Smooth muscle cell of the brain vasculature (primary cell): ENCODE results near the gene TULP4.
"Not testable (repeated sequence)": the region's sequence is repeated elsewhere in the genome, so short reads cannot be mapped to it uniquely, and the experiment has no call there.

Experiments used
- DNase-seq: peaks from one replicate; pipeline ENCODE4 v3.0.0-alpha.2; 2012; ENCODE audit warnings: low read depth, low spot score

The TULP4 gene

DNA sequence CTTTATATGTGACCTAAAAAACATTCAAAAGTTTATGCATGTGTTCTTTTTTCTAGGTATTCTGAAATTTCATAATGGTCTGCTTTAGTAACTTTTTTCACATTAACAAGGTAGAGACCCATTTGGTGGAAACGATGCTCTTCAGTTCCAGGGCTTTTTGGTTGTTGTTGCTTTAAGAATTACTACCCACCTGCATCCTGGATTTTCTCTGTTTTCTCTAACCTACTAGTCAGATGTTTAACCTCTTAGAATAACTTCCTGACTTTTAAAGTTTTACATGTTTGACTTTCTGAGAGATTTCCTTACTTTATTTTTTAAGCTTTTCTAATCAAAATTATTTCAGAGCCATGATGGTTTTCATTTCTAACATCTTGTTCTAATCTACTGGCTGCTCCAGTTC, 14.9 kb downstream of the TULP4 start:
- DNase-seq: no peak

DNA sequence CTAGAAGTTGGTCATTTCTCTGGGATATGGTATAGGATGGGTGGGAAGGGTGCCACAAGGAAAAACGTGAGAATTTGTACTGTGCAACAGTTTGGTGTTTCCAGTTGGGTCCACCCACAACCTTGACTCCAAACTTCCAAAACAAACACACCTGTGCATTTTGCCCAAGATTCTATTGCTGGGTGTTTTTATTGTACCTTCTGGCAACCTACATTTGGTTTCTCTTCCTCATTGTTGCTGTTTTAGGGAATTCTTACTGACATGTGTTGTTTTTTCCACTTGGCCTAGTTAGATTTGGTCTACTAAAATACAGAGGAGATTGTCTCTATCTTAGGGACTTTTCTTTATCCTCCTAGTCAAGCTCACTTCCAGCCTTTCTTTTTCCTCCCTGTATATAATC, 16.7 kb downstream of the TULP4 start:
- DNase-seq: no peak

DNA sequence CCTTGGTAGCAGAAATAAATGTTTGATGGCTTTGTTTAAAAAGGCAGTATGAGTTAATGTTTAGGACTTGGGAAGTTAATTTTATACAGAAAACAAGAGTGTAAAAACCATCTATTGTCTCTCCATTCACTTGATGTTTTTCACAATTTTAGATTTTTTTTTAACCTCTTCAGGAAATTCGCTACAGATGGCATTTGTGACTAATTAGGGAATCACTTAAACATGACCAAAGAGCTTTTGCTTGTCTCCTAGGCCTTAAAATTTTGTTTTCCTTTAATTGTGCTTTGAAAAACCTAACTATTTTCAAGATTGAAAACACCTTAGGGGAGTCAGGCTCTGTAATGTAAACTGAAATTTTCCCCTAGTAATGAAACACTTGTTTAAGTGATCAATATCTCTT, 17.3 kb downstream of the TULP4 start:
- no peak for DNase-seq

DNA sequence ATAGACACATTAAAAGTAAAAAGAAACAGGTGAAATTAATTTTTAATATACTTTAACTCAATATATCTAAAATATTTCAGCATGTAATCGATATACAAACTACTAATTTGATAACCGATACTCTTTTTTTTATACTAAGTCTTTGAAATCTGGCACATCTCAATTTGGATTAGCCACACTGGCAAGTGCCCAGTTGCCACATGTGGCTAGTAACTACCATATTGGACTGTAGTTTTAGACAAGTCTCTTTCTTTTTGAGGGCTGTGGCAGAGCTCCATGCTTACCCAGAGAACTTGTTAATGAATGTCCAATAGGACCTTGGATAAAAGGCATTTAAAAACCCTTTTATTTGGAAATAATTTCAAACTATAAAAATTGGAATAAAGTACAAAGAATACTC, 17.8 kb downstream of the TULP4 start:
- DNase-seq: no peak

DNA sequence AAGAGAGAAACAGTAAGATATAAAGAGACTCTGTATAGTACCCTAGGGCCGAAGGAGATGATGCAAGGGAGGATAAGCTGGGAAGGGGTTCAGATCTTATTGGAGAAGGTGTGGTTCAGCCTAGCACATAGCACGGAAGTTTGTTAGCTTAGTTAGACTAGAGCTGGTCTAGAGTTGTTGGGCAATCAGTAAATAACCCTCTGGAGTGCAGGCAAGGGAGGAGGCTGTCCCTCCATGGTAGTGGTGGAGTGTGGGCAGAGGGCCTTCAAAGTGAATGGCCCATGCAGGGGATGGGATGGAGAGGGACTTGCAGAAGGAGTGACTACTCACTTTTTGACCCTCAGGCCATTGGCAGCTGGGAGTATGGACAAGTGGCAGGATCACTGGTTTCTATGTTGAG, 20.0 kb downstream of the TULP4 start:
- no peak for DNase-seq

DNA sequence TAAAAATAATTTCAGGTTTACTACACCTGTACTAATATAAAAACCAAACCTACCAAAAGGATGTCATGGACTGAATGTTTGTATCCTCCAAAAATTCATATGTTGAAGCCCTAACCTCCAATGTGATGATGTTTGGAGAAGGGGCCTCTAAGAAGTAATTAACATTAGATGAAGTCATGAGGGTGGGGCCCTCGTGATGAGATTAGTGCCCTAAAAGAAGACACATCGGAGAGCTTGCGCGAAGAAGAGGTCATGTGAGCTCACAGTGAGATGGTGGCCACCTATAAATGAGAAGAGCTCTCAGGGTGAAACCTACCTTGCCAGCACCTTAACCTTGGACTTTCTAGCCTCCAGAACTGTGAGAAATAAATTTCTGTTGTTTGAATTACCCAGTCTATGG, 20.8 kb downstream of the TULP4 start:
- DNase-seq: no peak

DNA sequence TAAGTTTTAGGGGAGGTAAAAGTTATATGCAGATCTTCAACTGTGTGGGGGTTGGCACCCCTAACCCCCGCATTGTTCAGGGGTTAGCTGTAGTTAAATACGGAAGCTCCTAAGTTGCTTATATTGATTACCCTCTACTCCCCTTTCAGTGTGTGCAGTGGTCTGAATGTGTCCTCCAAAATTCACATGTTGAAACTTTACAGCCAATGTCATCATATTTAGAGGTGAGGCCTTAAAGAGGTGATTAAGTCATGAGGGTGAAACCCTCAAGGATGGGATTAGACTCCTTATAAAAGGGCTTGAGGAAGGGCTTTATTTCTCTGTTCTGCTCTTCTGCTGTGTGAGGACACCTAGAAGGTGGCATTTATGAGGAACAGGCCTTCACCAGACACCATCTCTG, 22.3 kb downstream of the TULP4 start:
- no peak for DNase-seq

DNA sequence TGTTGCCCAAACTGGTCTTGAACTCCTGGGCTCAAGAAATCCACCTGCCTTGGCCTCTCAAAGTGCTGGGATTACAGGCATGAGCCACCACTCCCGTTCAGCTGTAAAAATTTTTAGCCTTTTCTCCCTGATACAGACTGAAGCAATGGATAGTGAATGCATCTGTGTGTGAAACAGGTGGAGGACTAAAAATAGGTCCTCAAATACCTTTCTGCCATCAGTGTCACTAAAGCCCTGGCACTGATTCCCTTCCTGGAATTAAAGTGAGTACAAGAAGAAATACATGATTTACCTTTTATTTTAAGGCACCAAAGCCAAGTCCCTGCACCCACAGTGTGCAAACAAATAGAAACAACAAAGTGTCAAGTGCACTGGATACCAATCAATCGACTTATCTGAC, 25.1 kb downstream of the TULP4 start:
- no peak for DNase-seq

DNA sequence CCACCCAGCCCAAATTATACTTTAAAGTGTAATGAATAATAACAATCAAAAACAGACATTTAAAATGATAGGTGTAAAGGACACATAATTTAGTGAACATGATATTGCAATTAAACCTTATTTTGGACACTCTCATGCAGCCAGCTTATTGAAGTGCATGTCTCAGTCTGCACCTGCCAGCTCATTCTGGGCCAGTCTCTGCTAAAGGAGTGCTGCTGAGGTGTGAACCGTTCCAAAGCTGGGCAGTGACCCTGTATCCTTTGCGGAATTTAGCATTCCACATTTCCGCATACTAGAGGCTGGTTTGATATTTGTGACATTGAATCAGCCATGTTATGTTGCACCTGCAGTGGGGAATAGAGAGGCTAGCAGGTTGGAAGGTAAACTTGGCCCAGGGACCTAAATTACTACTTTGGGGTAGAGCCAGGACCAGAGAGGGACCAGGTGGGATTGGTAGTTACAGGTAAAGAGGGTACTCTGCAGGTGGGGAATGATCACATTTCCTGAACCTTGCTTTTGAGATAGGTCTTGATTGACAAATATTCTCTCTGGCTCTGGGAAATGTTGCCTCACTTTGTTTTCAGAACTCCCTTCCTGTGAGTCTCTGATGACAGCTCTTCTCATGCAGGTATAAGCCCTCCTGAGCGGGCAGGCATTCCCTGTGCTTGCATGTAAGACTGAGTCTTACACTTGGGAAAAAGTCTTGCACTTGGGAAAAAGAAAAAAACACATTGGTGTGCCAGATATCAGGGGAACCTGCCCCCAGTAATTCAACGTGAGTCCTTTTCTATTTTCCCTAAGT, 26.2 kb downstream of the TULP4 start:
- no peak for DNase-seq

DNA sequence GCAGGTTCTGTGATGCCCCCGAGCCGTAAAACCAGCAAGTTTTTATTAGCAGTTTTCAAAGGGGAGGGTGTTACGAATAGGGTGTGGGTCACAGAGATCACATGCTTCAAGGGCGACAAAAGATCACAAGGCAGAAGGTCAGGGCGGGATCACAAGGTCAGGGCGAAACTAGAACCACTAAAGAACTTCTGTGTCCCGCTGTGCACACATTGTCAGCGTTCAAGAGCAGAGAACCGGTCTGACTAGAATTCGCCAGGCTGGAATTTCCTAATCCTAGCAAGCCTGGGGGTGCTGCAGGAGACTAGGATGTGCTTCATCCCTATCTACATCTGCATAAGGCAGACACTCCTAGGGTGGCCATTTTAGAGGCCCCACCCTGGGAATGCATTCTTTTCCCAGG, 26.9 kb downstream of the TULP4 start:
- DNase-seq: not testable (repeated sequence)

DNA sequence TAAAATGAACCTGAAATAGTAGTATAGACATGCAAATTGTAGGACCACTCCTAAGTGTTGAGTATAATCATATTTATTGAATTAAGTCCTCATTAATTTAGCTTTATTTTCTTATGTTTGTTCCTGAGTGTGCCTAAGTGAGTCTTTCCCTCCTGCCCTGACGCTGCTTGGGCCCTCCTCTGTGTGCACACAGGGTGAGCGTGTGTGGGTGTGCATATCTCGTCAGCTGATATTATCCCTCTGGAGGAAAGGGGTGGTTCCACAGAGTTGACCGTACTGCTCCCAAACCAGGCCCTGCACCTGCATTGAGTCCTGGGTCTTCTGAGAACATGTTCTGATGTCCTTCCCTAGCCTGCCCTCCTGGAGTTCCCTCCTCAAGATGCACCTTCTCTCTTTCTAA, 28.0 kb downstream of the TULP4 start:
- no peak for DNase-seq

DNA sequence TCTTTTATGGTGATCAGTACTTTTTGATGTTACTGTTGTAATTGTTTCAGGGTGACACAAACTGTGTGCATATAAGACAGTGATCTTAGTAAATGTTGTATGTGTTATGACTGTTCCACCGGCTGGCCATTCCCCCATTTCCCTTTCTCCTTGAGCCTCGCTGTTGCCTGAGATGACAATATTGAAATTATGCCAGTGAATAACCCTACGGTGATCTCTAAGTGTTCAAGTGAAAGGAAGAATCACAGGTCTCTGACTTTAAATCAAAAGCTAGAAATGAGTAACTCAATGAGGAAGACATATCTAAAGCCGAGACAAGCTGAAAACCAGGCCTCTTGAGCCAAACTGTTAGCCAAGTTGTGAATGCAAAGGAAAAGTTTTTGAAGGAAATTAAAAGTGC, 32.3 kb downstream of the TULP4 start:
- no peak for DNase-seq

DNA sequence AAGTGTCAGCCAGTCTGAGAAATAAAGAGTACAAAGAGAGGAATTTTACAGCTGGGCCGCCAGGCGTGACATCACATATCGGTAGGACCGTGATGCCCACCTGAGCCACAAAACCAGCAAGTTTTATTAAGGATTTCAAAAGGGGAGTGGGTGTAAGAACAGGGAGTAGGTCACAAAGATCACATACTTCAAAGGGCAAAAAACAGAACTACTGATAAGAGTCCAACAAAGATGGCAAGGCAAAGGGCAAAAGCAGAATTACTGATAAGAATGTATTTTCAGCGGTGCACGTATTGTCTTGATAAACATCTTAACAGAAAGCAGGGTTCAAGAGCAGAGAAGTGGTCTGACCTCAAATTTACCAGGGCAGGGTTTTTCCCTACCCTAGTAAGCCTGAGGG, 33.2 kb downstream of the TULP4 start:
- DNase-seq: not testable (repeated sequence)

DNA sequence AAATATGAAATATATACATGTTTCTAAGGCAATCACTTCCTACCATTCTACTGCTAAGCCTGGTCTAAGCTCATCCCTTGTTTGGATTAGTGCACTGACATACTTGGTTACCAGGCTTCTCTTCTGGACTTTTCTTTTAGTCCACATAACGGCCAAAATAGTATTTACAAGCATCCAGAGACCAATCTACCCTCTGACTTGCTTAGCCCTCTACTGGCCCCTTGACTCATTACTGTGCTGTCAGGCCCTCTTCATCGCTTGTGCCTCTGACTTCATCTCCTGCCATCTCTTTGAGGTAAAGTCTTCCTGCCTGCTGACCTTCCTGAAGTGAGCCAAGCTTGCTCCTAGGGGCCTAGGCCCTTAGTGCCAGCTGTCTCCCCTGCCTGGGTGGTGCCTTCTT, 35.1 kb downstream of the TULP4 start:
- DNase-seq: no peak

DNA sequence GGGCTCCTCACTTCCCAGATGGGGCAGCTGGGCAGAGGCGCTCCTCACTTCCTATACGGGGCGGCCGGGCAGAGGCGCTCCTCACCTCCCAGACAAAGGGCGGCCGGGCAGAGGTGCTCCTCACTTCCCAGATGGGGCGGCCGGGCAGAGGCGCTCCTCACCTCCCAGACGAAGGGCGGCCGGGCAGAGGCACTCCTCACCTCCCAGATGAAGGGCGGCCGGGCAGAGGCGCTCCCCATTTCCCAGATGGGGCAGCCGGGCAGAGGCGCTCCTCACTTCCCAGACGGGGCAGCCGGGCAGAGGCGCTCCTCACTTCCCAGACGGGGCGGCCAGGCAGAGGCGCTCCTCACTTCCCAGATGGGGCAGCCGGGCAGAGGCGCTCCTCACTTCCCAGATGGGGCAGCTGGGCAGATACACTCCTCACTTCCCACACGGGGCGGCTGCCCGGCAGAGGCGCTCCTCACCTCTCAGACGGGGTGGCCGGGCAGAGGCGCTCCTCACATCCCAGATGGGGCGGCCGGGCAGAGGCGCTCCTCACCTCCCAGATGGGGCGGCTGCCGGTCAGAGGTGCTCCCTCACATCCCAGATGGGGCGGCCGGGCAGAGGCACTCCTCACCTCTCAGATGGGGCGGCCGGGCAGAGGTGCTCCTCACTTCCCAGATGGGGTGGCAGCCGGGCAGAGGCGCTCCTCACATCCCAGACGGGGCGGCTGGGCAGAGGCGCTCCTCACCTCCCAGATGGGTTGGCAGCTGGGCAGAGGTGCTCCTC, 36.7 kb downstream of the TULP4 start:
- DNase-seq: not testable (repeated sequence)

DNA sequence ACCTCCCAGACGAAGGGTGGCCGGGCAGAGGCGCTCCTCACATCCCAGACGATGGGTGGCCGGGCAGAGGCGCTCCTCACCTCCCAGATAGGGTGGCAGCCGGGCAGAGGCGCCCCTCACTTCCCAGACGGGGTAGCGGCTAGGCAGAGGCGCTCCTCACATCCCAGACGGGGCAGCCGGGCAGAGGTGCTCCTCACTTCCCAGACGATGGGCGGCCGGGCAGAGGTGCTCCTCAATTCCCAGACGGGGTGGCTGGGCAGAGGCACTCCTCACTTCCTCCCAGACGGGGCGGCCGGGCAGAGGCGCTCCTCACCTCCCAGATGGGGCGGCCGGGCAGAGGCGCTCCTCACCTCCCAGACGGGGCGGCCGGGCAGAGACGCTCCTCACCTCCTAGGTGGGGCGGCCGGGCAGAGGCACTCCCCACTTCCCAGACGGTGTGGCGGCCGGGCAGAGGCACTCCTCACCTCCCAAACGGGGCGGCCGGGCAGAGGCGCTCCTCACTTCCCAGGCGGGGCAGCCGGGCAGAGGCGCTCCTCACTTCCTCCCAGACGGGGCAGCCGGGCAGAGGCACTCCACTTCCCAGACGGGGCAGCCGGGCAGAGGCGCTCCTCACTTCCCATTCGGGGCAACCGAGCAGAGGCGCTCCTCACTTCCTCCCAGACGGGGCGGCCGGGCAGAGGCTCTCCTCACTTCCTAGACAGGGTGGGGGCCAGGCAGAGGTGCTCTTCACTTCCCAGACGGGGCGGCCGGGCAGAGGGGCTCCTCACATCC, 37.4 kb downstream of the TULP4 start:
- DNase-seq: not testable (repeated sequence)

DNA sequence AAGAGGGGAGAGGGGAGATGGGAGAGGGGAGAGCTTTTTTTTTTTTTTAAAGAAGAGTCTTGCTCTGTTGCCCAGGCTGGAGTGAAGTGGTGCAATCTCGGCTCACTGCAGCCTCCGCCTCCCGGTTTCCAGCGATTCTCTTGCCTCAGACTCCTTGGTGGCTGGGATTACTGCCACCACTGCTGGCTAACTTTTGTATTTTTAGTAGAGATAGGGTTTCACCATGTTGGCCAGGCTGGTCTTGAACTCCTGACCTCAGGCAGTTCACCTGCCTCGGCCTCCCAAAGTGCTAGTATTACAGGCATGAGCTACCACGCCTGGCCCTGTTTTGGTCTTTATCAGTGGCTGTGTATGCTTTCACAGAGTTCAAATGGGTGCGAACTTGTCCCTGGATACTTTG, 38.5 kb downstream of the TULP4 start:
- not testable (repeated sequence) for DNase-seq

DNA sequence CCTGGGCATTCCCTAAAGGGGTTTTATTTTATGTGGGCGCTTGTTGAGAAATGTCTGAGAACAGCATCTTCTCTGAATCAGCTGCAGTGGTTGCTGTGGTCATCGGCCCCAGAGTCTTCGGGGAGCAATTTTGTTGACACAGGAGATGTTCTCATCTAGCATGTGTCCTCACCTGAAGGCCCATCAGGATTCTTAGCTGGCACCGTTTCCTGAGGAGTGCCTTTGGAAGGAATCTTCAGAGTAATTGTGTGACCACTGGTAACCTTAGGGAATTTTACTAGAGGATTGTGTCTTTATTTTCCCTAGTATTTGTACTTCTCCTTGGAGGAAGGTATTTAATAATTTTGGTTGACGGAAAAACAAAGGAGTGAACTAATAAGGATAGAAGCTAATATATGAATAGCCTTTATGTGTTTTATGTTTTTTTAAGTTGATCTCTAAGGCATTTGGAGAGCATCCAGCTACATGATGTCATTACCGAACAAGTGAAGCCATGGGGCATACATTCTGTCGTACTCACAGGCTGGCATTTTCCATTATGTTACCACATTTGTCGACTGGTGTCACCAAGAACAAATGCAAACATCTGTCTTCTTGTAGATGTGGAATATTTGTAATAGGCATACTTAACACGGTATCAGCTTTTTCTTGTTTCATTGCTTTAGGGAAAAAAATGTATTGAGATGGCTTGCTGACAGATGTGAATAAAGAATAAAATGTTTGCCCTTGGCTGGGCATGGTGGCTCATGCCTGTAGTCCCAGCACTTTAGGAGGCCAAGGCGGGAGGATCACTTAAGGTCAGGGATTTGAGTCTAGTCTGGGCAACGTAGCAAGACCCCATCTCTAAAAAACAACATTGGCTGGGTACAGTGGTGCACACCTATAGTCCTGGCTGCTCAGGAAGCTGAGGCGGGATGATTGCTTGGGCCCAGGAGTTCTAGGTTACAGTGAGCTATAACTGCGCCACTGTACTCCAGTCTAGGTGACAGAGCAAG, 41.9 kb downstream of the TULP4 start:
- no peak for DNase-seq

DNA sequence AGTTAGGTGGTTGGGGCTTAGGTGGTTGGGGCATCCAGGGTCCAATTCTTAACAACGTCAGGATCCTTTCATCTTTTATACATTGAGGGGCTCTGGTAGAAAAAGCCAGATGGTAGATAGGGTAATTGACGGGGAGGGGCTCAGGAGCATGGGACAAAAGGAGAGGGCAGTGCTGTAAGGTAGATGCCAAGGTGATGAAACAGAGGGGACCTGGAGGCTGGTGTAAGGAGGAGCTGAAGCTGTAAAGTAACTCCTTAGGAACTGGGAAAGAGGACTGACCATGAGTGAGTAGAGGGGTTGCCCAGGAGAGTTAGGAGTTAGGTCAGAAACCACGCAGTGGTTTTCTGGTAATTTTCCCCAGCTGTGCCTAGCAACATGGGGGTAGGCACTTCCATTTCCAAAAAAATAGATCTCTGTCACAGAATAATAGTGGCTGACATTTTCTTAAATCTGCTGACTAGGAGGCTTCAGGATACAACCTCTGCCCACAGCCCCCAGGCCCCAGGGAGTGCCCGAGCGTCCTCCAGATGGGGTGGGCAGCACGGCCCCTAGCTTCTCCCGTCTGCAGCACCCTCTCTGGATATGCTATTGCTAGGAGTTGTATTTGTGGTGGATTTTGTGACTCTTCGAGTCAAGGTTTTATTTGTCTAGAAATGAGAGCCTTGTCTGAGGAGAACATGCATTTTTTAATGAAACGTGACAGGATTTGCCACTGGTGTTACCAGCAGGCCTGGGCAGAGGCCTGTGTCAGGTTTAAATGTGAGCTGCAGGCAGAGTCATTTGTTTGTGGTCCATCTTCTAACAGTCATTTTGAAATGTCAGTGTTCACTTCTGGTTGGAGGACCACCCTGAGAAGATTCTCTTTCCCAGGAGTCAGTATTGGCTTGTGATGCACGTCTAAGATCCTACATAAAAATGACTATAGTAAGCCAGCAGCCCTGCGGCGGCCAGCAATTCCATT, 44.6 kb downstream of the TULP4 start:
- DNase-seq: no peak
